ENCODE results near the gene CMTM4. TPM values are rescaled to one million over a fixed set of nuclear protein-coding genes. Genes with fewer than 3 reads are reported as not detected.

The CMTM4 gene
- total and polyA plus RNA-seq, 8 donors, result 14.9 to 43.5 (median 36.5) TPM

GRCh38 chr16:66618588-66619375, 77.8 kb downstream of the CMTM4 start:
- no peak for TF ChIP-seq CTCF (IDR thresholded peaks at IDR 0.05)
- no peak overlapping the region for H3K4me3 ChIP-seq
- no peak overlapping the region for H3K27ac ChIP-seq
- H3K36me3 ChIP-seq, result peaks cover 0 to 10% (median 3%) of the 10 kb centered on the region in 3 donors
- WGBS, 2 donors, result 80 to 84% methylated on average over 10 of the region's 10 CpGs
- H3K9me3 ChIP-seq, result no peaks in the 10 kb centered on the region
- no peak for FAIRE-seq
- no peak for DNase-seq
- ATAC-seq, result peak; percentile 31 to 51 (median 40)
- H3K4me1 ChIP-seq, result peaks cover 0 to 6% (median 0%) of the 10 kb centered on the region in 3 donors
- no peaks in the 10 kb centered on the region for H3K27me3 ChIP-seq
- intact Hi-C loops (cut with DNase I), result no loop called here

- 35 to 36% methylated on average over 7 of the region's 7 CpGs for WGBS, 2 donors
- Histone ChIP-seq H3K4me1 (peaks cover 0 to 6% (median 0%) of the 10 kb centered on the region in 3 donors), H3K4me3 (no peak overlapping the region), H3K9me3 (no peaks in the 10 kb centered on the region), H3K27ac (peak overlapping the region in 1 of 4 donors; percentile 12), H3K36me3 (peaks cover 0 to 10% (median 3%) of the 10 kb centered on the region in 3 donors), H3K27me3 (no peaks in the 10 kb centered on the region)
- DNase-seq, result no peak
- FAIRE-seq, result no peak
- ATAC-seq, result peak; percentile 14 to 58 (median 44)
- TF ChIP-seq CTCF (IDR thresholded peaks at IDR 0.05), result no peak
- intact Hi-C loops (cut with DNase I), result no loop called here
Observed at GRCh38 chr16:66617728-66618127, 78.8 kb downstream of the CMTM4 start.

GRCh38 chr16:66617010-66617434, 79.5 kb downstream of the CMTM4 start:
- ATAC-seq, result no peak

GRCh38 chr16:66616592-66616991, 80.0 kb downstream of the CMTM4 start:
- Histone ChIP-seq H3K27ac (no peak overlapping the region), H3K27me3 (no peaks in the 10 kb centered on the region), H3K36me3 (peaks cover 0 to 7% (median 2%) of the 10 kb centered on the region in 3 donors), H3K9me3 (no peaks in the 10 kb centered on the region), H3K4me3 (no peak overlapping the region), H3K4me1 (peaks cover 0 to 6% (median 0%) of the 10 kb centered on the region in 3 donors)
- WGBS, 2 donors, result 80 to 82% methylated on average over 9 of the region's 9 CpGs
- no peak for ATAC-seq
- no peak for TF ChIP-seq CTCF (IDR thresholded peaks at IDR 0.05)
- no peak for DNase-seq
- intact Hi-C loops (cut with DNase I), result no loop called here
- FAIRE-seq, result no peak

More at GRCh38 chr16:66617010-66617434, 79.5 kb downstream of the CMTM4 start:
- H3K27ac ChIP-seq, result no peak overlapping the region
- intact Hi-C loops (cut with DNase I), result no loop called here
- no peaks in the 10 kb centered on the region for H3K9me3 ChIP-seq
- no peak for TF ChIP-seq CTCF (IDR thresholded peaks at IDR 0.05)
- WGBS, 2 donors, result 49 to 50% methylated on average over 2 of the region's 2 CpGs
- H3K4me3 ChIP-seq, result no peak overlapping the region
- DNase-seq (no peak), FAIRE-seq (no peak)
- peaks cover 0 to 6% (median 0%) of the 10 kb centered on the region in 3 donors for H3K4me1 ChIP-seq
- peaks cover 0 to 10% (median 3%) of the 10 kb centered on the region in 3 donors for H3K36me3 ChIP-seq
- no peaks in the 10 kb centered on the region for H3K27me3 ChIP-seq

GRCh38 chr16:66616169-66616568, 80.4 kb downstream of the CMTM4 start:
- intact Hi-C loops (cut with DNase I), result no loop called here
- no peak for ATAC-seq
- Histone ChIP-seq H3K4me3 (no peak overlapping the region), H3K27me3 (no peaks in the 10 kb centered on the region), H3K9me3 (no peaks in the 10 kb centered on the region), H3K36me3 (peaks cover 0 to 2% (median 0%) of the 10 kb centered on the region in 3 donors), H3K4me1 (peaks cover 0 to 6% (median 0%) of the 10 kb centered on the region in 3 donors), H3K27ac (no peak overlapping the region)
- 95 to 97% methylated on average over 4 of the region's 4 CpGs for WGBS, 2 donors
- TF ChIP-seq CTCF (IDR thresholded peaks at IDR 0.05), result no peak
- no peak for FAIRE-seq
- no peak for DNase-seq

All from pancreas (tissue), 10 donors.